GM19043 (cell line): ENCODE measurements around the gene PLA2G4C.

Source experiments
- ATAC-seq: cut with Tn5 transposase; IDR thresholded peaks from one replicate; pipeline ENCODE4 v1.9.1; 2021; ENCODE audit warnings: low read depth; ENCODE audit not compliant: unreplicated experiment

The PLA2G4C gene

DNA sequence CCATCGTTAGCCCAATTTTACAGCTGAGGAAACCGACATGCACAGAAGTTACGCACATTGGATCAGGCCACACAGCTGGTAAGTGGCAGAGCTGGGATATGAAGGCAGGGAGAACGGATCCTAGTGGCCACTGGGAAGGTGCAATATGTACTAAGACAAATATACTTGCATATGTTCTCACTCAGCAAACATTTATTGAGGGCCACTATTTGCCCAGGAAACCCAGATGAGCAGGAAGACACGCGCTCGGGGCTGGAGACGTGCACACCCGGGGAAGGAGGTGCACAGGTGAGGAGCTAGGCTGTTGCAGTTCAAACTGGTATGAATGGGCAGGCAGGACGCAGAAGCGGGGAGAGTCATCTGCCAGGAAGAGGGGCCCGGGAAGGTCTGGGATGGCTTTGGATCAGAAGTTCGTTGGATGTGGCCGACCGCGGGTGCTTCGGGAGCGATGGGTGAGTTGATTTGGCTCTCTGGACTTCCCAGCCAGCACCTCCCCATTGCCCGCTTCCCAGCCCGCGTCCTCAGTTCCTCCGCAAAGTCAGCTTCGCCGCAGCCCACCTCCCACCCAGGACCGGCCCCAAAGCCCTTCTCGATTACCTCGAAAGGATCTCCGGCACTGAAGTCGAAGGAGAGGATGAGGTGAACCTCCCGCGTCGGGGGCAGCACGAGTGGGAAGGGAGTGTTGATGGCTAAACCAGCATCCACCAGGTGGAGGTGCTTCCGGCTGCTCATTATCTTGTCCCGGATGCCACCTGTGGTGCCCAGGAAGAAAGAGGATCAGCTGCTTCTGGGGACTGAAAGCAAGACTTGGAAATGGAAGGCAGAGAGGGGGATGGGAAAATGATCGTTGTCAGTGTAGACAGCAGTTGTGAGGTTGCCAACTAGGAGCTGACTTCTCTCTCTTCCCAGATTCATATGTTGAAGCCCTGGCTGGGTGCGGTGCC is 48.9 kb downstream of the PLA2G4C start:
- ATAC-seq, result no peak

DNA sequence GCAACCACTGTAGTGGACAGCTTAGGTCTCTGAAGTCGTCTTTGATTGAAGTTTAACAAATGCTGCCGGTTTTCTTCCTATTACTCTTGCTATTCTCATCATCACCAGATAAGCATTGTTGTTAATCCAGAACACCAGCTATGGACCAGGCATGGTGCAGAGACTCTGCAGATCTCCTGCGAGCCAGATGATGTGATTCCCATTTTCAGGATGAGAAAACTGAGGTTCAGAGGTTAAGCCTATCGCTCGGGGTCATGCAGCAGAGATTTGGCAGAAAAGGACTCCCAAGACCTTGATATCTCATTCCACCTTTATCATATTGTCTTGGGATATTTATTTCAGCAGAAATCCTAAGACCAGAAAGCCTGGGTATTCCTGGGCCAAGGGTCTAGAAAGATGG is 50.2 kb downstream of the PLA2G4C start:
- ATAC-seq, result no peak

DNA sequence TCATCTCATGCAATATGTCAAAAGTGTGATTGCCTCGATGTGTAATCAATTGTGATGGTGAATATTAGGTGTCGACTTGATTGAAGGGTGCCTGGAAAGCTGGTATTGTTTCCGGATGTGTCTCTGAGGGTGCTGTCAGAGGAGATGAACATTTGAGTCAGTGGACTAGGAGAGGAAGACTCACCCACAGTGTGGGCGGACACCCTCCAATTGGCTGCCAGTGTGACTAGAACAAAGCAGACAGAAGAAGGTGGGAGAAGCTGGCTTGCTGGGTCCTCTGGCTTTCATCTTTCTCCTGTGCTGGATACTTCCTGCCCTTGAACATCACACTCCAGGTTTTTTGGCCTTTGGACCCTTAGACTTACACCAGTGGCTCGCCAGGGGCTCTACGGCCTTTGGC is 51.3 kb downstream of the PLA2G4C start:
- no peak for ATAC-seq

DNA sequence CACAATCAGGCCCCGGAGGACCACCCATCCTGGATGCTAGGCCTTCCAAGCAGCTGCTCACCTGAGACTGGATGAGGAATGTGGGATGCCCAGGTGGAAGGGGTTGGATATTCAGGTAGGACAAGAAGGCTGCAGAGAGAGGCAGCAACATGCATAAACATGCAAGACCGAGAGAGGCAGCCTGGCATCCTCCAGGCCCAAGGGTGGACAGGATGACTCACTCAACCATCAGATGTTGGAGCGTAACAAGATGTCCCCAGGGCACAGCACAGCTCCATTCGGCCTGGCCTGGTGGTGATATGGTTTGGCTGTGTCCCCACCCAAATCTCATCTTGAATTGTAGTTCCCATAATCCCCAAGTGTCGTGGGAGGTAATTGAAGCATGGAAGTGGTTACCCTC is 56.8 kb downstream of the PLA2G4C start:
- ATAC-seq, result no peak

DNA sequence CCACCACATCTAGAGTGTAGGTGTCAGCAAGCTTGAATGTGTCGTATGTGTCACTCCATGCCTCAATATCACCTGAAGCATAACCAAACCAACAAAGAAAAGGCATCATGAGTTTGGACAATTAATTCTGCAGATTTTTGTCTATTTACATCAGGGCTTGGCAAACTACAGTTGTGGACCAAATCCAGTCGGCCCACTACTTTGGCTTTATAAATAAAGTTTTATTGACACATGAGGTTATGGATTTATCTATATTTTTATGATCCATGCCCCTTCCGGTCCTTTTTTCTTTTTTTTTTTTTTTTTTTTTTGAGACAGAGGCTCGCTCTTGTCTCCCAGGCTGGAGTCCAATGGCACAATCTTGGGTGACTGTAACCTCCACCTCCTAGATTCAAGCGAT is 57.5 kb downstream of the PLA2G4C start:
- ATAC-seq, result no peak

DNA sequence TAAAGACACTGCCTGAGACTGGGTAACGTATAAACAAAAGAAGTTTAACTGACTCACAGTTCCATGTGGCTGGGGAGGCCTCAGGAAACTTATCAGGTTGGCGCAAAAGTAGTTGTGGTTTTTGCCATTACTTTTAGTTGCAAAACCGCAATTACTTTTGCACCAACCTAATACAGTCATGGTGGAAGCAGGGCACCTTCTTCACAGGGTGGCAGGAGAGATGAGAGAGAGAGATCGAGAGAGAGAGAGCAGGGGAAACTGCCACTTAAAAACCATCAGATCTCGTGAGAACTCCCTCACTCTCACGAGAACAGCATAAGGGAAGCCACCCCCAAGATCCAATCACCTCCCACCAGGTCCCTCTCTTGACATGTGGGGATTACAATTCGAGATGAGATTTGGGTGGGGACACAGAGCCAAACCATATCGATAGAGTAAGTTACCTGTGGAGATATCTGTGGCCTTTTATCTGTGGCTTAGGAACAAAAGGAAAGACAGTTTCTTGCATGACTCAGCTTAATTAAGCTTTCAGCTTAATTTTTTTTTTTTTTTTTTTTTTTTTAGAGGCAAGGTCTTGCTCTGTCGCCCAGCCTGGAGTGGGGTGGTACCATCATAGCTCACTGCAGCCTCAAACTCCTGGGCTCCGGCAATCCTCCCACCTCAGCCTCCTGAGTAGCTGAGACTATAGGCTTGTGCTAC is 59.1 kb downstream of the PLA2G4C start:
- no peak for ATAC-seq

DNA sequence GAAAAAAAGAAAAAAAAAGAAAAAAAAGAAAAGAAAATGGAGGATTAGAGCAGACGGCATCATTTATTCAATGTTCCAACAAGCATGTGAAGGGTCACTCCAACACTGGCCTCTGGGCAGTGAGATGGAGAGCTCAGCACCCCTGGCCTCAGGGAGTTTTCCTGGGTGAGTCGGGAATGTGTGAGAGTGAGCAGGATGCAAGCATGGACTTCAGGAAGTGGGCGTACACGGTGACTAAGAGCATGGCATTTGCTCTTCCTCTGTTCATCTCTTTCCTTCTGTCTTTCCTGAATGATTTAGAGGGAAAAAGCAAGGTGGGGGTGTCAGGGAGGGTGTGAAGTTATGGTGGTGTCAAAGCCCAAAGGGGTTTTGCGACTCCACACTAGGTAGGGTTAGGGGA is 66.1 kb downstream of the PLA2G4C start:
- no peak for ATAC-seq

DNA sequence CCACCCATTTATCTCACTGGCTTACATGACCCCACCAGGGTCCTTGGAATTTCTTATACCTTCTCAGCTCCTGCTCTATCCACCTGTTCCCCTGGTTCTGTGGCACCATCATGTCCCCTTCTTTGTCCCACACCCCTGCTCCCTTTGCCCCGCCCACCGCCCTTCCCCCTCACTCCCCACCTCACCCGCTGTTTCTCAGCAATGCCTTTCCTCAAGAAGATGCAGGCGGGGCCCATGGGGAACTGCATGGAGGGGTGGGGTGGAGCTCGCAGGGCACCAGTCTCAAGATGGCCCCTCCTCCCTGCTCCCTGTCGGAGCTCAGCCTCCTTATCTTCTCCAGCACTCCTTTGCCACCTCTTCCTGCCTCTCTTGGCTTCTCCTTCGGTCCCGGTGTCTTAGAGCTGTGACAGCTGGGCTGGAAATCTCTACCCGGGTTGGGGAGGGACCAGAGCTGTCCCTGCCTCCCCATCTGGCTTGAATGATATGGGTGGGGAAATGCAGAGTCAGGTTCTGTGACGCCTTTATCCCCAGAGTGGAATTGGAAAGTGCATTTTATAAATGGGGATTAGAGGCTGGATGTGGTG is 66.8 kb downstream of the PLA2G4C start, which contains the start of gene CABP5:
CABP5 (minus strand) TSS at position 405 of the 584 bp plus-strand sequence; CDS start at position 248, 157 bp downstream.
- no peak for ATAC-seq

DNA sequence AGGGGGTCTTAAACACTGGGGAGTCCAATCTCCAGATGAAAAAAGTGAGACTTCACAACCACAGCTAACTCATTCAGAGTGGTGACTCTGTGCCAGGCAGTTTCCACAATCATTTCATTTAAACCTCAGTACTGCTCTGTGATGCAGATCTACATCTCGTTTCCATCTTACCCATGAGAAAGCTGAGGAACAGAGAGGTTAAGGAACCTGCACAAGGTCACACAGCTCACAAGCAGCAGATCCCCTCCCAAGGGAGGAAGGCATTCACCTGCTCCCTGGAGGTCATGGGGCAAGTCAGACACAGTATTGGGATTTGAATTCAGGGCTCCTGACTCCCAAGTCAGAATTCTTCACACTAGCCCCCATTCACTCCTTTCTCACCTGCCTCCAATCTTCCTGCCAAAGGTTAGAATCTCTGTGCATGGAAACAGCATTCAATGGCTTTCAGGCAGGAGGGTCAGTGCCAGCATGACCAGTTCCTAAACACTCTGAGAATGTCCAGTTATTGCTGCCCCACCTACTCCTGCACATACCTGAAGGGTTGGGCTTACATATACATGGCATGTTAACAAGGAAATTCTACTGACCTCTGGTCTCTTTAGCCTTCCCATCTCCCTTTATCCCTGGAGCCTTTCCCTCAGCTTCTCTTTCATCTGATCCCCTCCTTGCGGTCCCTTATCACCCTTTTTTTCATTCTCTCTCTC is 68.6 kb downstream of the PLA2G4C start:
- ATAC-seq, result no peak

DNA sequence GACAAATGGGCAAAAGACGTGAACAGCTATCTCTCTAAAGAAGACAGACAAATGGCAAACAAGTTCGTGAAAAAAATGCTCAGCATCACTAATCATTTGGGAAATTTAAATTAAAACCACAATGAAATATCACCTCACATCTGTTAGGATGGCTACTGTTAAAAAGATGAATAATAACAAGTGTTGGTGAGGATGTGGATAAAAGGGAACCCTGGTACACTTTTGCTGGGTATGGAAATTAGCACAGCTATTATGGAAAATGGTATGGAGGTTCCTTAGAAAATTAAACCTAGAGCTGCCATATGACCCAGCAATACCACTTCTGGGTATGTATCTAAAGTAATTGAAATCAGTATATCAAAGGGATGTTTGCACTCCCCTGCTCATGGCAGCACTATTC is 73.9 kb downstream of the PLA2G4C start:
- no peak for ATAC-seq

DNA sequence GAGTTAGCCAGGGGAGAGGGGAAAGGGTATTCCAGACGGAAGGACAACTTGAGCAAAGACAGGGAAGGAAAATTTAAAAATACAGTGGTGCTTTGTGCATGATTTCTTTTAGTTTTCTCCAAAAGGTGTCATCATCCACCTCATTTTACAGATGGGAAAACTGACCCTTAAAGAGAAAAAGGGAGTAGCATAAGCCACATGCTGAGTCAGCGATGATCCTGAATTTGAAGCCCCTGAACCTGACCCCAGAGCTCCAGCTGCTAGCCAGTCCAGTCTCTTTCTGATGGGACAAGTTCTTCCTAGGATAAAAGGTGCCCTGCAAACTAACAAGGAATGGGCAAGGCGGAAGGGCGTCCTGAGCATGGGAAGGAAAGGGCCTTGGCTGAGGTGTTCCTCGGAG is 77.0 kb downstream of the PLA2G4C start:
- ATAC-seq, result no peak

DNA sequence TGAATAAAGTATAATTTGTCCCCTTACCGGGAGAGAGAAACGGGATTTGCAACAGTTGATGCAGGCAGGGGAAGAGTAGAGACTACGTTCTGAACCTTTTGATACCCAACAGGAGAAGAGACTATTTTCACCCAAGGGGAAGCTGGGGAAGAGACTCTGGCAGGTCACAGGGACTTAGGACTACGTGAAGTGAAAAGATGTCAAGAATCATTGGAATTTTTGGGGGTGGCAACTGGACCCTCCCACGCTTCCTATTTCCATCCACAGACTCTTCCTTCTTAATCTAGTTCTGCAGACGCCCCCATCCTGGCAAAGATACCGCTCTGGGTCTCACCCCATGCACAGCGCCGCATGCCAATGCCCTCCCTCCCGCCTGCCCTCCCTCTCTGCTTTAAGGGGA is 80.5 kb downstream of the PLA2G4C start:
- ATAC-seq, result no peak

DNA sequence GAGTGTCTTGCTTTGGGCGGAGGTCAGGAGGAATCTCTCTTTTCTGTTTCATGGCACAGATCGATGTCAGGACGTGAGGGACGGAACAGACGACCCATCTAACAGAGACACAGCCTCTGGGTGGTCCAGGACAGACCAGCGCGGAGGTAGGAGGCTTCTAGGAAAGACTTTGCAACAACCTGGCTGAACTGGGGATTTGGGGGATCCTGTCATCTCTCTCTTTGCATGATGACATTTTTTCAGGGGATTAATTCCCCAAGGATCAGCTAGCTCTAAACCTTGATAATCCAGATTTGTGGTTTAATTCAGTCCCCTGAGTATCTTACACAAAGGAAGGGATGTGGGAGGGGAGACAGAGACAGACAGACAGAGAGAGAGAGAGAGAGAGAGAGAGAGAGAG is 81.2 kb downstream of the PLA2G4C start:
- ATAC-seq, result no peak

DNA sequence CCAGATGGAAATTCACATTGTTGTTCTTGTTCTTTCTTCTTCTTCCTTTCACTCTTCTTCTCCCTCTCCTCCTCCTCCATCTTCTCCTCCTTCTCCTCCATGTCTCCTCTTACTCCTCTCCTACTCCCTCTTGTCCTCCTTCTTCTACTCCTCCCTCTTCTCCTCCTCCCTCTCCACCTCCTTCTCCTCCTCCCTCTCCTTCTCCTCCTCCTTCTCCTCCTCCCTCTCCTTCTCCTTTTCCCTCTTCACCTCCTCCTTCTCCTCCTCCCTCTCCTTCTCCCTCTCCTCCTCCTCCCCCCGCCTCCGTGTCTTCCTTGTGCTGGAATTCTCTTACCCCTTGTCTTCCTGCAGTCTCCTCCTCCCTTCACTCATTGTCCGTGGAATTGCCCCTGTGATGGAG is 85.1 kb downstream of the PLA2G4C start:
- no peak for ATAC-seq

DNA sequence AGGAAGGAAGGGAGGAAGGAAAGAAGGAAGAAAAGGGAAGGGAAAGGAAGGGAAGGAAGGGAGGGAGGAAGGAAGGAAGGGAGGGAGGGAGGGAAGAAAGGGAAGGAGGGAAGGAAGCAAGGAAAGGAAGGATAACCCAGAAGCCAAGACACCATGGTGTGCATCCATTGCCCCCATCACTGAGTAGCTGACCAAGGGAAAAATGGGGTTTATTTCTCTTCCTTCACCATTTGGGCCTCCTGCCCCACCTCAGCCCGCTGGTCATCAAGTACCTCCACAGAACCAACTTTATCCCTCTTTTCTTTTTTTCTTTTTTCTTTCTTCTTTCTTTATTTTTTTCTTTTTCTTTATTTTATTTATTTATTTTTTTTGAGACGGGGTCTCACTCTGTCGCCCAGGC is 87.1 kb downstream of the PLA2G4C start:
- ATAC-seq, result no peak

DNA sequence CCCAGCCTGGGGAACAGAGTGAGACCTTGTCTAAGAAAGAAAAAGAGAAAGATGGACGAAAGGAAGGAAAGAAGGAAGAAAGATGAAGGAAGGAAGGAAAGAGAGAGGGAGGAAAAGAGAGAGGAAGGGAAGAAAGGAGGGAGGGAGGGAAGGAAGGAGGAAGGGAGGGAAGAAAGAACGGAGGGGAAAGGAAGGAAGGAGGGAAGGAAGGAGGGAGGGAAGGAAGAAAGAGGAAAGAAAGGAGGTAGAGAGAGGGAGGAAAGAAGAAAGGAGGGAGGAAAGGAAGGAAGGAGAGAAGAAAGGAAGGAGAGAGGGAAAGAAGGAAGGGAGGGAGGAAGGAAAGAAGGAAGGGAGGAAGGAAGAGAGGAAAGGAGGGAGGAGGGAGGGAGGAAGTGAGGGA is 87.6 kb downstream of the PLA2G4C start:
- no peak for ATAC-seq

DNA sequence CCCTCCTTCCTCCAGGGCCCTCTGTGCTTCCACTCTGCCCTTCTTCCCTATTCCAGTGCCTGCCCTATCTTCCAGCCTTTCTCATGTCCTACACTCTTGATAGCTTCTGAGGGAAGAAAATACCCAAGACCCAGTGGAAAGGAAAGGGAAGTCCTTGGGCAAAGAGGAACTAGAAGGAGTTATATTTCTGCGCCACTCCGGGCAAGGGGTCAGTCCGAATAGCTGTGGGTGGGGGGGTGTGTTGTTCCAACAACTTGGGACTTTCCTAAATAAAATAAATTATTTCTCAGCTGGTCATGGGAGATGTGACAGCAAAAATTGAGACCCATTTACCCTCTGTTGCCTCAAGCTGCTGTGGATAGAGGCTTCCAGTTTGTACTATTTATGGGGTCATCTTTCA is 89.9 kb downstream of the PLA2G4C start:
- no peak for ATAC-seq

DNA sequence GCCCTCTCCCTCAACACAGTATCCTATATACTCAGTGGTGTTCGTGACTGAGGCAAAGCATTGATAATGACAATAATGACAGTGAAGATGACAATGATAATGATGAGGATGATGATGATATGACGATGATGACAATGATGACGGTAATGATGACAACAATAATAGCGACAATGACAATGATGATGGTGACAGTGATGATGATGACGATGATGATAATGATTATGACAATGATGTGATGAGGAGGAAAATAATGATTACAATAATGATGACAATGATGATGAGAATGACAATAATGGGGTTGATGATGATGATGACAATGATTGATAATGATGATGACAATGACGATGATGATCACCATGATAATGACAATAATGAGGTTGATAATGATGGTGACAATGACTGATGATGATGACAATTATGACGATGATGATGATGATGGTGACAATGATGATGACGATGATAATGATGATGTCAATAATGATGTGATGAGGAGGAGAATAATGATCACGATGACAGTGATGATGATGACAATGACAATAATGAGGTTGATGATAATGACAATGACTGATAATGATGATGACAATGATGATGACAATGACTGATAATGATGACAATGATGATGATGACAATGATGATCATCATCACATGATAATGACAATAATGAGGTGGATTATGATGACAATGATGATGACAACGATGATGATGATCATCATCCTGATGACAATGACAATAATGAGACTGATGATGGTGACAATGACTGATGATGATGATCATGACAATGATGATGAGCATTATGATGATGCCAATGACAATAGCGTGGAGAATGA is 99.5 kb downstream of the PLA2G4C start:
- no peak for ATAC-seq

DNA sequence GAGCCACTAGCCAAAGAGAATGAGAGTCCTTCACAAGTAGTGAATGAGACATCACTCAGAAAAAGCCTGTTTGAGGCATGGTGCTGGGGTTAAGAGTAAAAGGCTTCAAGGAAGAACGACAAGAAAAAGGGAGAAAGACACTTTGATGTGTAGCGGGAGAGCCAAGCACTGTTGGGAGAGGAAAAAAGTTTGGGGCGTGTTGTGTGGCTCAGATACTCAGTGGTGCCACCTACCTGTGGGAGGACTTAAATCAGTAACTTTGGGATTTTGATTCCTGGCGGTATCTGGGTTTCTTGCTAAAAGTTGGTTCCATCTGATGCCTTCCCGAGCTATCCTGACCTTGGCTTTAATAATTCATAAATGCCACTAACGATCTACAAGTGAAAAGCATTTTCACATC is 103.9 kb downstream of the PLA2G4C start:
- no peak for ATAC-seq

DNA sequence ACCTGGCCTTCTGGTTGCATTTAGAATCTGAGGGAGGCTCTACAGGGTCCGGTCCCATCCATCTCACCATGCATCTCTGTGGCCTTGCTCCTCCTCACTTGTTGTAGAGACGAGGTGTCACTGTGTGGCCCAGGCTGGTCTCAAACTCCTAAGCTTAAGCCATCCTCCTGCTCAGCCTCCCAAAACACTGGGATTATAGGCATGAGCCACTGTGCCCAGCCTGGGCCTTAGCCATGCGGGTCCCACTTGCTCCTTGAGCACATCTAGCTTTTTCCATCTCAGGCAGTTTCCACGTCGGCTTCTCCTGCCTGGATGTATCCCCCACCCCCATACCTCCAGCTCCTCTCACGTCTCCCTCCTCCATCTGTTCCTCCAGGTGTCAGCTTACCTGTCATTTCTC is 106.4 kb downstream of the PLA2G4C start:
- no peak for ATAC-seq
